Uterus (tissue), 4 donors: ENCODE data around the gene ATP6V0E2. TPM values are rescaled to one million over a fixed set of nuclear protein-coding genes. Genes with fewer than 3 reads are reported as not detected.
"Not testable (repeated sequence)": the region's sequence is repeated elsewhere in the genome, so short reads cannot be mapped to it uniquely, and the experiment has no call there.

Source experiments
- DNase-seq, 2 donors: peaks; one replicate each; pipeline ENCODE4 v3.0.0-alpha.2; 2019 to 2020
- H3K27ac ChIP-seq, 2 donors: fragments of 200-600 bp; sonication (generic); 1 replicate in 1 of 2; 2 replicates in 1 of 2; pipeline ENCODE4 v1.5.1; 2016 to 2018
- H3K27me3 ChIP-seq, 2 donors: fragments of 200-600 bp; sonication (generic); one replicate each; pipeline ENCODE4 v1.5.1; 2018 to 2019; ENCODE audit warnings: control low read depth in 1 of 2
- H3K36me3 ChIP-seq, 2 donors: fragments of 200-600 bp; sonication (generic); one replicate each; pipeline ENCODE4 v1.5.1; 2019; ENCODE audit warnings: control low read depth in 1 of 2
- H3K4me1 ChIP-seq, 2 donors: fragments of 200-600 bp; sonication (generic); one replicate each; pipeline ENCODE4 v1.5.1; 2018 to 2019; ENCODE audit warnings: control low read depth in 1 of 2
- H3K4me3 ChIP-seq, 2 donors: fragments of 200-600 bp; sonication (generic); 1 replicate in 1 of 2; 2 replicates in 1 of 2; pipeline ENCODE4 v1.5.1; 2018 to 2019; ENCODE audit warnings: mild to moderate bottlenecking in 1 of 2
- H3K9me3 ChIP-seq, 2 donors: fragments of 200-600 bp; sonication (generic); one replicate each; pipeline ENCODE4 v1.5.1; 2019; ENCODE audit warnings: control low read depth in 1 of 2
- POLR2A ChIP-seq, 2 donors: fragments of 450-650 bp; IDR thresholded peaks; one replicate each; pipeline ENCODE4 v1.6.1; 2016; ENCODE audit warnings: antibody characterized with exemption in 2 of 2, mild to moderate bottlenecking in 1 of 2, moderate library complexity in 1 of 2
- intact Hi-C: fragments of 100-400 bp; cut with DNase I; formaldehyde crosslinking; loops from one replicate; pipeline ENCODE4 v1.15.1; 2023; ENCODE audit warnings: low total_unique reads
- total RNA-seq, 4 donors: library from RNA; depleted of rRNA in 3 of 4; stranded (reverse); fragments of >200 nt in 3 of 4; gene quantifications; one replicate each; pipeline versions ENCODE4 v1.1.0 to v1.2.4, GENCODE V29; 2014 to 2023
- TF ChIP-seq, protein P1 (sequence below), 4 experiments: fragments of 200-600 bp in 2 of 4; fragments of 450-650 bp in 2 of 4; sonication (generic) in 2 of 4; IDR thresholded peaks; one replicate each; pipeline ENCODE4 v1.5.1; 2016 to 2019; ENCODE audit warnings: antibody characterized with exemption in 4 of 4, mild to moderate bottlenecking in 2 of 4, moderate library complexity in 1 of 4
- donor health status: DM: yes; HTN: yes; CAD: no.

The ATP6V0E2 gene
- total RNA-seq, 4 donors from 2014 or later = 2.6 to 22.5 (median 10.1) TPM

DNA sequence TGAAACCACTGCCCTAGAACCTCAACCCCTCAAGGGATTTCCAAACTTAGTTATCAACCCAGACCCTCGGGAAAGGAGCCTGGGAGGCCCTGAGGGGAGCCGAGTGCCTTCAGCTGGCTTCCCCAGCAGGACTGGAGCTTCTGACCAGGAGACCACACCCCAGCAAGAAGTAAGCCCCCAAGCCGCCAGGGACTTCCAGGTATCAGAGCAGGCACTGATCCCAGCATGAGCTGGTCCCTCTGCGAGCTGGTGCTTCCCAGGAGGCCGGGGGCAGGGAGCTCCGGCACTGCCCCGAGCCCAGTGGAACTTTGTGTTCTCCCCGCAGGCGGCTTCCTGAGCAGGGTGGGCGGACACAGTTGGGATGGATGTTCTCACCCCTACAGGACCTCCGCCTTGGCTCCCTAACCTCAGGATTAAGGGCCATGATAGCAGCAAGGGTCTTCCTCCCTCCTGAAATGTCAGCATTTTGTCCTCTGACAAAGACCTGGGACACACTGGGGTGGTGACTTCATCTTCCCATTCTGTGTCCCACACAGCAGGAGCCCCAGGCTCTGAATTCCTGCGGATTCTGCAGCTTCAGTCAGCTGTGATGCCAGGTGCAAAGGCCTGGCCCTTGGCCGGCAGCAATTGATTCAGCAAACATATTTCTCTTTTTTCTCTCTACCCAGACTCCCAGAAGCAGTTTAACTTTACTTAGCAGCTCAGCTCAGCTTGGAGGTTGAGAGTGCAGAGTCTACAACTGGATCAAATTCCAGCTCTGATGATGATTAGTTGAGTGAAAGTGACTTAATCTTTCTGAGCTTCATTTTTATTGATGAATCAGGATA, 11.6 kb downstream of the ATP6V0E2 start:
- intact Hi-C loops = no loop called here
- Histone ChIP-seq H3K9me3 (no peaks in the 10 kb centered on the region), H3K36me3 (no peaks in the 10 kb centered on the region), H3K4me3 (no peak overlapping the region), H3K4me1 (peaks cover 0 to 9% of the 10 kb centered on the region in 2 donors), H3K27ac (no peak overlapping the region), H3K27me3 (no peaks in the 10 kb centered on the region)
- TF ChIP-seq, protein P1, sequence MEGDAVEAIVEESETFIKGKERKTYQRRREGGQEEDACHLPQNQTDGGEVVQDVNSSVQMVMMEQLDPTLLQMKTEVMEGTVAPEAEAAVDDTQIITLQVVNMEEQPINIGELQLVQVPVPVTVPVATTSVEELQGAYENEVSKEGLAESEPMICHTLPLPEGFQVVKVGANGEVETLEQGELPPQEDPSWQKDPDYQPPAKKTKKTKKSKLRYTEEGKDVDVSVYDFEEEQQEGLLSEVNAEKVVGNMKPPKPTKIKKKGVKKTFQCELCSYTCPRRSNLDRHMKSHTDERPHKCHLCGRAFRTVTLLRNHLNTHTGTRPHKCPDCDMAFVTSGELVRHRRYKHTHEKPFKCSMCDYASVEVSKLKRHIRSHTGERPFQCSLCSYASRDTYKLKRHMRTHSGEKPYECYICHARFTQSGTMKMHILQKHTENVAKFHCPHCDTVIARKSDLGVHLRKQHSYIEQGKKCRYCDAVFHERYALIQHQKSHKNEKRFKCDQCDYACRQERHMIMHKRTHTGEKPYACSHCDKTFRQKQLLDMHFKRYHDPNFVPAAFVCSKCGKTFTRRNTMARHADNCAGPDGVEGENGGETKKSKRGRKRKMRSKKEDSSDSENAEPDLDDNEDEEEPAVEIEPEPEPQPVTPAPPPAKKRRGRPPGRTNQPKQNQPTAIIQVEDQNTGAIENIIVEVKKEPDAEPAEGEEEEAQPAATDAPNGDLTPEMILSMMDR (IDR thresholded peaks at IDR 0.05) = no peak
- TF ChIP-seq POLR2A (IDR thresholded peaks at IDR 0.05) = no peak
- peak in 1 of 2 donors; percentile 9 for DNase-seq

DNA sequence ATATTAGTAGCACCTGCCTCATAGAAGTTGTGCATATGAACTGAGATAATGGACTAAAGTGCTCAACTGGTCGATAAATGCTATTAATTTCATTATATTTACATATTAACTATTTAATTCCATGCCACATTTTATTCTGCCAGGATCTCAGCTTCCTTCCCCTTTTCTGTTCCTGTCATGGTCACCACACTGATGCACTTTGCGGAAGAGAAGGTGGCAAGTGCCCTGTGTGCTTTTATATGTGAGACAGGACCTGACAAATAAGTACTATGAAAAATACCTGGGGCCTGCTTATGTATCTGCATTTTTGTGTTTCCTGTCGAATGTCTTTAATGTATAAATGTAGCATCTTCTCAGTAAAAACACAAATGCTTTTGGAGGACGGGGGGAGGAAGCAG, 12.2 kb downstream of the ATP6V0E2 start:
- no peak for DNase-seq
- Histone ChIP-seq H3K36me3 (no peaks in the 10 kb centered on the region), H3K27me3 (no peaks in the 10 kb centered on the region), H3K9me3 (no peaks in the 10 kb centered on the region), H3K27ac (no peak overlapping the region), H3K4me3 (no peak overlapping the region), H3K4me1 (peaks cover 0 to 9% of the 10 kb centered on the region in 2 donors)
- intact Hi-C loops = no loop called here
- no peak for TF ChIP-seq POLR2A (IDR thresholded peaks at IDR 0.05)
- TF ChIP-seq, protein P1 (IDR thresholded peaks at IDR 0.05) = no peak

- TF ChIP-seq POLR2A (IDR thresholded peaks at IDR 0.05) = no peak
- TF ChIP-seq, protein P1 (IDR thresholded peaks at IDR 0.05) = no peak
- Histone ChIP-seq H3K36me3 (no peaks in the 10 kb centered on the region), H3K4me3 (no peak overlapping the region), H3K27ac (no peak overlapping the region), H3K9me3 (no peaks in the 10 kb centered on the region), H3K4me1 (peaks cover 0 to 2% of the 10 kb centered on the region in 2 donors), H3K27me3 (no peaks in the 10 kb centered on the region)
- intact Hi-C loops = no loop called here
- DNase-seq = no peak
These were observed 13.5 kb downstream of the ATP6V0E2 start for GRCh38 chr7:149887311-149887710.

GRCh38 chr7:149890715-149891114, 16.9 kb downstream of the ATP6V0E2 start:
- H3K4me1 ChIP-seq, H3K9me3 ChIP-seq, H3K36me3 ChIP-seq, H3K4me3 ChIP-seq, intact Hi-C loops, DNase-seq, H3K27me3 ChIP-seq, H3K27ac ChIP-seq: not testable (repeated sequence)

DNA sequence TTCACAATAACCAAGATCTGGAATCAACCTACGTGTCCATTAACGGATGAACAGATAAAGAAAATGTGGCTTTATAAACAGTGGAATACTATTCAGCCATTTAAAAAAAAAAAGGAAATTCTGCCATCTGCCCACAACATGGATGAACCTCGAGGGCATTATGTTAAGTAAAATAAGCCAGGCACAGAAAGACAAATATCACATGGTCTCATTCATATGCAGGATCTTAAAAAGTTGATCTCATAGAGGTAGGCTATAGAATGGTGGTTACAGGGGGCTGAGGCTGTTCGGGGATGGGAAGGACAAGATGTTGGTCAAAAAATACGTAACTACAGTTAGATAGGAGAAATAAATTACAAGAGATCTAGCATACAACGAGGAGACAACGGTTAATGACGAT, 21.2 kb downstream of the ATP6V0E2 start:
- H3K4me3 ChIP-seq, H3K36me3 ChIP-seq, H3K27ac ChIP-seq, H3K9me3 ChIP-seq, intact Hi-C loops, H3K4me1 ChIP-seq, H3K27me3 ChIP-seq, DNase-seq: not testable (repeated sequence)

GRCh38 chr7:149907776-149908376, 34.1 kb downstream of the ATP6V0E2 start:
- H3K9me3 ChIP-seq, H3K27me3 ChIP-seq, H3K4me1 ChIP-seq, H3K36me3 ChIP-seq, intact Hi-C loops, DNase-seq, H3K27ac ChIP-seq, H3K4me3 ChIP-seq: not testable (repeated sequence)

DNA sequence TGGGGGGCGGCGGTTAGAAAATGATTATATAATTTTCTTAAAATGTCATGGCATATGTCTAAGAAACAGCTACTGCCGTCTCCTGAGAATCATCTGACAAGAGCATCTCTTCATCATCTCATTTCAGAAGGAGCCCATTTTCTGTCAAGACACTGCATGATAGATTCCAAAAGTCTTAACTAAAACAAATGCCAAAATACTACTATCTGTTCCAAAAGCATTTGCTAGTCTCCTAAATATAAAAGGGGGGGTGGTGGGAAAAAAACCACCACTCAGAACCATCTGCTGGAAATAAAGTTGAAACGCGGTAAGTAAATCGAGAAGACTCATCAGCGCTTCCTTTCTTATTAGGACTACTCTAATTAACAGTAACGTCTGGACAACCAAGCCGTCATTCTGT, 36.5 kb downstream of the ATP6V0E2 start:
- H3K27me3 ChIP-seq = not testable (repeated sequence)

GRCh38 chr7:149912126-149912525, 38.4 kb downstream of the ATP6V0E2 start:
- H3K4me3 ChIP-seq, H3K27me3 ChIP-seq, H3K4me1 ChIP-seq, intact Hi-C loops, DNase-seq, H3K9me3 ChIP-seq, H3K27ac ChIP-seq, H3K36me3 ChIP-seq: not testable (repeated sequence)

More for the DNA sequence above, 36.5 kb downstream of the ATP6V0E2 start:
- H3K9me3 ChIP-seq, H3K4me3 ChIP-seq, DNase-seq, H3K36me3 ChIP-seq, H3K27ac ChIP-seq, H3K4me1 ChIP-seq, intact Hi-C loops: not testable (repeated sequence)

DNA sequence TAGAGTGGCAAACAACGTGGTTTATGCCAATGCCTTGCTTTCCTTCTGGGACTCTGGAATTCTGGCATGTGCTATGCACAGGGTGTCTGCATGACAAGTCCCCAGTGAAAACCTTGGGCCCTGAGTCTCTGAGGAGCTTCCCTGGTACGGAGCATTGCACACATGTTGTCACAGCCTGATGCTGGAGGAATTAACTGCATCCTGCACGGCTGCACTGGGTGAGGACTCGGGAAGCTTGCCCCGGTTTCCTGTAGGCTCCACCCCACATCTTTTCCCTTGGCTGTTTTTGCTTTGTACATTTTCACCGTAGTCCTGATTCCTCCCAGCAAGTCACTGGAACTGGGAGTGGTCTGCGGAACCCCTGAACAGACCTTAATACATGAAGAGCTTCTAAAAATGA, 52.6 kb downstream of the ATP6V0E2 start:
- H3K9me3 ChIP-seq, intact Hi-C loops, H3K36me3 ChIP-seq, H3K4me1 ChIP-seq, H3K4me3 ChIP-seq, H3K27me3 ChIP-seq, H3K27ac ChIP-seq, DNase-seq: not testable (repeated sequence)
